ENCODE measurements around the gene CCDC85C. TPM values are rescaled to one million over a fixed set of nuclear protein-coding genes. Genes with fewer than 3 reads are reported as not detected.

Gene CCDC85C
- total RNA-seq, 1 donor: 11.2 TPM

DNA sequence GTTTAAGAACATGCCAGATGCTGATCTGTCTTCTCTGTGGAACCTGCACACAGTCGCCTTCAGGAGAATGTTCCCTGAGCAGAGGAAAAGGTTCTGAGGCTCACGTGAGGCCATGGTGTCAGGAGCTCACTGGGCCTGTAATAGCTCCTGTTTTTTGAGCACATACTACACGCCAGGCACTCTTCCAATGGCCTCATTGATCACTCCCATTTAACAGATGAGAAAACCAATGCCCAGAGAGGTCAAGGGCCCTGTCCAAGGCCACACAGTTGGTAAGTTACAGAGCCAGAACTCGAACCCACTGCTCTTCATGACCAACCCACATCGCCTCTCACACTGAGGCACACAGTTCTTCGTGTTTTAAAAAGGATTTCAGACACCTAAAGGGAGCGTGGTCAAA is 33.6 kb upstream of the CCDC85C start:
- no peak for DNase-seq (ENCODE audit: low read depth)
- no peak overlapping the region for H3K4me3 ChIP-seq (ENCODE audit: low read depth, low read length)
- TF ChIP-seq, protein P1, sequence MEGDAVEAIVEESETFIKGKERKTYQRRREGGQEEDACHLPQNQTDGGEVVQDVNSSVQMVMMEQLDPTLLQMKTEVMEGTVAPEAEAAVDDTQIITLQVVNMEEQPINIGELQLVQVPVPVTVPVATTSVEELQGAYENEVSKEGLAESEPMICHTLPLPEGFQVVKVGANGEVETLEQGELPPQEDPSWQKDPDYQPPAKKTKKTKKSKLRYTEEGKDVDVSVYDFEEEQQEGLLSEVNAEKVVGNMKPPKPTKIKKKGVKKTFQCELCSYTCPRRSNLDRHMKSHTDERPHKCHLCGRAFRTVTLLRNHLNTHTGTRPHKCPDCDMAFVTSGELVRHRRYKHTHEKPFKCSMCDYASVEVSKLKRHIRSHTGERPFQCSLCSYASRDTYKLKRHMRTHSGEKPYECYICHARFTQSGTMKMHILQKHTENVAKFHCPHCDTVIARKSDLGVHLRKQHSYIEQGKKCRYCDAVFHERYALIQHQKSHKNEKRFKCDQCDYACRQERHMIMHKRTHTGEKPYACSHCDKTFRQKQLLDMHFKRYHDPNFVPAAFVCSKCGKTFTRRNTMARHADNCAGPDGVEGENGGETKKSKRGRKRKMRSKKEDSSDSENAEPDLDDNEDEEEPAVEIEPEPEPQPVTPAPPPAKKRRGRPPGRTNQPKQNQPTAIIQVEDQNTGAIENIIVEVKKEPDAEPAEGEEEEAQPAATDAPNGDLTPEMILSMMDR (IDR thresholded peaks at IDR 0.05; ENCODE audit: insufficient read depth, low read depth, low read length): no peak

DNA sequence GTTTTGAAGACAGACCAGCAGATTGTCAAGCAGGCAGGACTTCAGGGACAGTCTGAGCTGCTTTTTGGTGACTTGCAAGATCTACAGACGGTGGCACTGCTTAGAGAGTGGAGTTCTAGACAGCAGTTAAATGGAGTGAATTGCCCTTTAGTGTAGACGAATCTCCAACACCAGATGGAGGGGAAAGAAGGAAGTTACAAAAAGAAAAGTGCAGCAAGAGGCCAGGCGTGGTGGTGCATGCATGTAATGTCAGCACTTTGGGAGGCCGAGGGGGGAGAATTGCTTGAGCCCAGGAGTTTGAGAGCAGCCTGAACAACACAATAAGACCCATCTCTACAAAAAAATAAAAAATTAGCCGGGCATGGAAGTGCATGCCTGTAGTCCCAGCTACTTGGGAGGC is 32.5 kb upstream of the CCDC85C start:
- TF ChIP-seq, protein P1 (IDR thresholded peaks at IDR 0.05; ENCODE audit: insufficient read depth, low read depth, low read length): no peak
- H3K4me3 ChIP-seq (ENCODE audit: low read depth, low read length): no peak overlapping the region
- no peak for DNase-seq (ENCODE audit: low read depth)

DNA sequence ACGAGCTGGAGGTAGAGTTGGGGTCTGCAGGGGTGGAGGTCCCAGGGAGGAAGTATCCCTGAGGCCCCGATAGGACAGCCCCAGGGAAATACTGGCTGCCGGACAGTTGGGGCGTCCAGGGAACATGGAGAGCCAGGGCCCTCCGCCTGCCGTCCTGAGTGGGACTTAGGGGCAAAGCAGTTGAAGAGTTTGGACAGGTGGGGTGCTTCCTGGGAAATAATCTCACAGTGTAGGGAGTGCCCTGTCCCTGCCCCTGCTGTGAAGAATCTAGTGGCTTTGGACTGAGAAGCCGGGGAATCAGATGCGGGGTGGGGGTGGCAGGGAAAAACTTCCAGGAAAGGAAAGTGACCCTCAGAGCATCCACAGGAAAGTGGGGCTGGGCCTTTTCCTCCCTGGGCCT is 31.1 kb upstream of the CCDC85C start:
- TF ChIP-seq, protein P1 (IDR thresholded peaks at IDR 0.05; ENCODE audit: insufficient read depth, low read depth, low read length): no peak
- DNase-seq (ENCODE audit: low read depth): no peak
- no peak overlapping the region for H3K4me3 ChIP-seq (ENCODE audit: low read depth, low read length)

DNA sequence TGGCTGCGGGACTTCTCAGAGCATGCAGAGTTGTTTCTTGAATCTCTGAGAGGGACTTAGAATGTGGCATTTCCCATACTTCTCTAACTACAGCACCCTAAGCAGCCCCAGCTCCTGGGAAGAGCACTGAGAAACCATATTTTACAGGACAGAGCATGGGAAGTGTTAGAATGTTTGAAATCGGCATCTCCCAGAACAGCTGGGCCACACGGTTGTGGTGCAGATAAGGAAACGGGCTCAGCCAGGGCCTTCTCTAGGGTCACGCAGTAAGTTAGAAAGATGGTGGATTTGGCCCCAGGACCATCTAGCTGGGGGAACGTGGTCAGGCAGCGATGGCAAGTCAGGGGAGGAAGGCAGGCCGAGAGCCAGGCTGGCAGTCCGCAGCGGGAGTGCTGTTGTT is 30.4 kb upstream of the CCDC85C start:
- TF ChIP-seq, protein P1 (IDR thresholded peaks at IDR 0.05; ENCODE audit: insufficient read depth, low read depth, low read length): no peak
- no peak overlapping the region for H3K4me3 ChIP-seq (ENCODE audit: low read depth, low read length)
- DNase-seq (ENCODE audit: low read depth): no peak

DNA sequence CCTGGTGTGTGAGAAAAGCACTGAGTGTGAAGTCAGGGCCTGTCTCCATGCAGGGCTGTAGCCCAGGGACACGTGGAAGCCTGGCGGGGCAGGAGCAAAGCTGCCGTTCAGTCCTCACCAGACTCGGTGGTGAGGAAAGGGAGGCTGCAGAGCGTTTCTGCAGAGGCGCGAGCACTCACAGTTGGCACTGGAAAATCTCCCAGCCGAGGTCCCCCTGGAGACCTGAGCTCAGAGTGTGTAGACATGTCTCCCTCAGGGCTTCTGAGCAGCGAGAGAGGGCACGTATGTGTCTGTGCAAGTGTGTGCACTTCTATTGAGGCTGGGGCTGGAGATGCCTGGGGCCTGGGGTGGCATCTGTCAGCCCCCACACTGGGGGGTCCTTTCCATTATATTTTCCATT is 29.9 kb upstream of the CCDC85C start:
- H3K4me3 ChIP-seq (ENCODE audit: low read depth, low read length): no peak overlapping the region
- DNase-seq (ENCODE audit: low read depth): no peak
- TF ChIP-seq, protein P1 (IDR thresholded peaks at IDR 0.05; ENCODE audit: insufficient read depth, low read depth, low read length): no peak

DNA sequence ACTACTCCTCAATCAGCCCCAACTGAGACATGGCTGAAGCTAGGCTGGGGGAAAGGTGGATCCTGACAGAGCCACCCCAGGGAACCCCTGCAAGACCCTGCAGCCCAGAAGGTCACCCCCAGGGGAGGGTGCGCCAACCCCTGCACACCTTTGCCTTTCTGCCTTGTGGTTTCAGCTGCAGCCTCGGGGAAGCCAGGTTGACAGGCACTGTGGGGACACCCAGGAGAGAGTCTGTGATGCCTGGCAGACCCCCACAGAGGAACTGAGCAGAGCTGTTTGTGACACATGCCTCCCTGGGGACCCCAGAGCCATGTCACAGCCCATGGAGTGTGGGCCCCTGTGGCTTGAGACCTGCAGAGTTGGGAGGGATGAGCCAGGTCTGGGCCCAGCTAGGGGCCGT is 29.1 kb upstream of the CCDC85C start:
- no peak overlapping the region for H3K4me3 ChIP-seq (ENCODE audit: low read depth, low read length)
- no peak for DNase-seq (ENCODE audit: low read depth)
- TF ChIP-seq, protein P1 (IDR thresholded peaks at IDR 0.05; ENCODE audit: insufficient read depth, low read depth, low read length): no peak

DNA sequence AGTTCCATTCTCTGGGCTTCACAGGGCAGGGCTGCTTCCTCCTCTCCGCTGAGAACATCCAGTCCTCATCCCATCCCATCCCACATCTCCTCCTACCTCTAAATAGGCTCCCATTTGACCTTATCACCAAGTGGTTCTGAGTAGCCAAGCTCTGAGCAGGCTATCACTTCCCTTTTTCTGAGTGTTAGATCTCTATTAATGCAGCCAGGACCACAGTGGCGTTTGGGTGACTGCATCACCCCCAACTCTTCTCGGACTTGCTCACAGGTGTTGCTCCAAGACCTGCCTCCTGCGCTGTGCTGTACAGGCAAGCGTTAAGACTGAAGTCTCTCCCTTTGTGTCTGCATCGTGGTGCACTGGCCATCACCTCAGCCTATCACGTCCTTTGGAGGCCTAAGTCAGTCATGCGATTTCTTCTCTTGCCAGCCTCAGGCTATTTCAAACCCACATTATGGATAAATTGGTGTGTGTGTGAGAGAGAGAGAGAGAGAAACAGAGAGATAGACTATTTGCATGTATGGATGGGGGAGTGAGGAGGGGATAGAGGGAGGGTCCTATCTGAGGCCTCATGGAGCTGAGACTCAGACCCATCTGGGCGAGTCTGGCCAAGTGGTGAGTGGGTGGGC is 28.5 kb upstream of the CCDC85C start:
- DNase-seq (ENCODE audit: low read depth): no peak
- TF ChIP-seq, protein P1 (IDR thresholded peaks at IDR 0.05; ENCODE audit: insufficient read depth, low read depth, low read length): no peak
- H3K4me3 ChIP-seq (ENCODE audit: low read depth, low read length): no peak overlapping the region
